NCI-H774 (cell line): ENCODE results near the gene PDGFC.

Source experiments
- DNase-seq: peaks from one replicate; lab custom pipeline; 2025; lab: John Stamatoyannopoulos, UW

PDGFC gene

DNA sequence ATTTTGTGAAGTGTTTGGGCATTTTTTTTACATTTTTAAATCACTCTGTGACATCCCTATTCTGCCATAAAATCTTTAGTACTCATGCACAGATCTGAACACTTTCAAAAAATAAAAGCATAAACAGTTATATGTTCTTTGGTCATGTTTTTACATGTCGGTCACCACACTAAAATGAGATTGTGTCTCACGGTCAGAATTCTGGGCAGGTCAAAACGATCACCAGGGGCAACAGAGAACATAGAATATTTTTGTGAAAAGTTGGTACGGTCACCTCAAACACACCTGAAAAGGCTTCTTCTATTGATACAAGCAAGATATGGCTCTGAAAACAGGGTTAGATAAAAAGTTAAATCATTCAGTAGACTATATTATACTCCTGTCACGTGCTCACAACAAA is 189.1 kb downstream of the PDGFC start:
- no peak for DNase-seq

GRCh38 chr4:156781852-156782251 is 189.7 kb downstream of the PDGFC start:
- no peak for DNase-seq

GRCh38 chr4:156779774-156780173 is 191.8 kb downstream of the PDGFC start:
- no peak for DNase-seq

DNA sequence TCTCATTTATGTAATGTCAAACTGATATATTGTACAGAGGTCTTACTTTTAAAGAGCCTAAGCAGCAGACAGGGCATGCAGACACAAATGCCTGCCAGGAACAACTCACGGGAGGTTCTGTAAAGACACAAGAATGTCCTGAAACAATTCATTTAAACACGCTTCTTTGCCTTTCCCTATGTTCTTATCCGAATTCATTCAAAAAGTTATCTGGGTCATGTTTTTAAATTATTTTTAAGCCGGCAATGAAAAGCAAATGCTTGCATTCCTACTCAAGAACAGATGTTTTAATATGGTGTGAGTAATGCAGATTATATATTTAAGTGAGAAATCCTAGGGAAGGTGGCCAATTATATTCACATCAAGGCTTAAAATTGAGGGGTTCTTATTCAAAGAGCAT is 192.6 kb downstream of the PDGFC start:
- no peak for DNase-seq

GRCh38 chr4:156778606-156779005 is 193.0 kb downstream of the PDGFC start:
- no peak for DNase-seq

- no peak for DNase-seq
Observed at GRCh38 chr4:156778093-156778492, 193.5 kb downstream of the PDGFC start.

DNA sequence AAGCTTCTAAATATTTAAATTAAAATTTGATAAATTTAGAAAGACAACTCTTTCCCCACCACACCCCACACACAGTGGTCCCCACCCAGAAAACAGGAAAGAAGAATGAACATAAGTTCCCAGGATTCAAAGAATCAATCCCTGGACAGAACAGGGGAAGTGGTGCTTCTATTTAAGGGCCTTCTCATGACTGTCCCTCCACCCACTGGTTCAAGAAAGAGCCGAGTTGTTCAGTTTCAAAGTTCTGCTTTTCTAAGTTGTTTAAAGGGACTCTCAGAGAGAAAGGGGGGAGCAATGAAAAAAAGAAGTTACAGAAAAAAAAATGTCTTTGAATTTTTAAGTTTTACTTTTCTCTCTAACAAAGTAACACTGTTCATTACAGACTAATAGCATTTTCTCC is 195.8 kb downstream of the PDGFC start:
- no peak for DNase-seq

GRCh38 chr4:156774422-156774821 is 197.2 kb downstream of the PDGFC start:
- no peak for DNase-seq

DNA sequence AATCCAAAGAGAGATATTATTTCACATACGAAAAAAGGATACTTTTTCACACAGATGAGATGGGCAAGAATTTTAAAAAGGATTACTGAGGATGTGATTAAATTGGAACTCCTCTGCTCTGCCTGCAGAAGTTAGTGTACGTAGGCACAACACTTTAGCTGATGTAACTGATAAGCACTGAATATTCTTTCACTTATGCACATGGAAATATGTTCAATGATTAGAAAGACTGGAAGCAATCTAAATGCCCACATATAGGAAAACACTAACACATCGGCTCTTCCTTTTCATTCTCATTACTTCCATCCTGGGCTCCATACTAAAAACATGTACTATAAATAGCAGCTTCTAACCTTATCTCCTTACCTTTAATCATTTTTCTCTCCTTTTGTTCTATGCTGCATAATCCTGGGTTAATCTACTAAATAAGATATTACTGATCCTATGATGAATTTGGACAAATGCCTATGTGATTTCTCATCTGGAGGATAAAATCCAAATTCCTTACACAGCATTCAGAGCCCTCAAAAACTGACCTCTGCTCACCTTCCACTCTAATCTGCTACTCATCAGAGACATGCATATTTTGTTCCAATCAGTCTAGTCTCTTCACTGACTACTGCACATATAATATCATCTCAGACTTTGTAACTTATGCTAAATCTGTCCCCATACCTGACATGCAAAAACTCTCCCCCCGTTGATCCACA is 197.8 kb downstream of the PDGFC start:
- DNase-seq: no peak

GRCh38 chr4:156771171-156771837 is 200.3 kb downstream of the PDGFC start:
- peak; percentile 1 for DNase-seq

DNA sequence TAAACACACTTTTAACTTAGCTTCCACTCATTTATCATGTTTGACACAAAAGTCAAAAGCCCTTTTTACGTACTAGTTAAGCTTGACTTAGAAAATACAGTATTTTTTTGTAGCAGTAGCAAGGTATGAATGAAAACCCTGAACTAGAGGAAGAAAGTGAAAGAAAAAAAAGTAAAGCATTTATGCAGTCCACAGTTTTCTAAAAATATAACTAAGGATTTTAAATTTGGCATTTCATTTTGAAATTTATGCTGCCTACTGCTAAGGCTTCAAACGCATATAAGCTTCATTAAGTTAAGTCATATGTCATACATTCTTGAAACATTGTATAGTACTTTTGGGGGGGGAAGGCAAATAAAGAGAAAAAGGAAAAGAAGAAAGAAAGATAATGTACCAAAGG is 201.5 kb downstream of the PDGFC start:
- no peak for DNase-seq

DNA sequence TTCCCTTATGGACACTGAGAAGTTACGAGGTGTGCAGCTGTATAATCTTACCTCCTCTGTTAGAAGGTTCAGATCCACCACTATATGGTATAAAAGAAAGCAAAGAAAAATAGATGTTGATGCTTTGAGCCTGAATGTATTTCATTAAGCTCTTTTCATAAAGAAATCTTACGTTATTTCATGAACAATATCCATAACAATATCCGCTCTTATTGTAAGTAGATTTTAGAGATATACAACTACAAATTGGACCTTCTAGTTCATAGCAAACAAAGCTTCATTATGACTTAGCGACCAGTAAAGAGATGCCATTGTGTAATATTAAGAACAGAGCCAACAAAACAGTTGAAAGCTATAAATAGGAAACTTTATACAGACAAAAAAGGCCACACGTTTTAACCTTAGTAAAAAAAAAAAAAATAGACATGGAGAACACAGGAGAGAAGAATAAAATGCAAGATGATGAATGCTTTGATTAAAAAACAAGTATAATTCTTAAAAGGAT is 203.6 kb downstream of the PDGFC start:
- no peak for DNase-seq

DNA sequence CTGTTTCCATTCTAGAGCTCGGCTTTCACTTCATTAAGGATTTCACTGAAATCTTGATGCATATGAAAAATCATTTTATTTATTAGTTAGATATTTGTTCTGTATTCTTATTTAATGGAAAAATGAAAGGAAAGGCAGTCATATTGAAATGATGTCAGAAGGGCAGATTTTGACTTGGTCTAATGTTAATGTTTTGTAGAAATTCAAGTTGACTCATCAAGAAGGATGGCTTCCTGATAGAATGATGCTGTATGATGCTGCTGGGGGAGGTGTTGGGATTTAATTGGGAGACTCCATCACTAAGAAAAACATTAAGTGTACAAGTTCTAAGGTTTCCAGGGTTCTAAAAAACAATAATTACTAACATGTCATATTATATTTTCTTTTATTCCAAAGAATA is 204.8 kb downstream of the PDGFC start:
- no peak for DNase-seq

GRCh38 chr4:156765277-156765676 is 206.3 kb downstream of the PDGFC start:
- DNase-seq: no peak

DNA sequence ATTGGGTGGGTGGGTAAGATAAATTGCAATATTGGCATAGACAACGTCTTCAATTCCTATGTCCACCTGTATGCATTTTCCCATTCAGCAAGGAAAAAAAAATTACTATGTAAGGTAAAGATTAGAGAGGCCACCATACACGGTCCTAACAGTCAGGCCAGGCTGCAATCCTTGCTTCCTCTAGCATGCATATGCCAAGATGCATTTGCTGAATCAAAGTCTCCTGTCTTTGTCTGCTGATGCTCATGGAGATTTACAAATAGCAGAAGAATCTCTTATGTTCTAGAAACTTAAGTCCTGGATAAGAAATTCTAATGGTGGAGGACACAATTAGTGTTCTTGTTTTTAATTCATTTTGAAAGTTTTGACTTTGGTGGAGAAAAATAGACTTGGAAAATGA is 206.8 kb downstream of the PDGFC start:
- no peak for DNase-seq

DNA sequence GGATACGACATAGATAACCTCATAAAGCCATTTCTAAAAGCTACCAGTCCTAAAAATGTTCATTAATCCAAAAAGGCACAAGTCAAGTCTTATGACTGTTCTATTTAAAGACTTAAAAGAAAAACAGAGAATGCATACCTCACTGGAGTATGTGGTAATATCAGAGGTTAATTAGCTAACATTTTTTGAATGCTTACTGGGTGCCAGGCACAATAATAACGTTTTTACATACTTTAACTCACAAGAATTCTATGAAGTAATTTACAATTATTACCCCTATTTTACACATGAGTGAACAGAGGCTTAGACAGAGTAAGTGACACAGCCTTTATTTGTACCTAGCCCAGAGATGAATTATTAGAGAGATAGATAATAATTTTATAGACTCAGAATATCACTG is 207.5 kb downstream of the PDGFC start:
- DNase-seq: no peak

GRCh38 chr4:156763511-156763910 is 208.1 kb downstream of the PDGFC start:
- DNase-seq: no peak

DNA sequence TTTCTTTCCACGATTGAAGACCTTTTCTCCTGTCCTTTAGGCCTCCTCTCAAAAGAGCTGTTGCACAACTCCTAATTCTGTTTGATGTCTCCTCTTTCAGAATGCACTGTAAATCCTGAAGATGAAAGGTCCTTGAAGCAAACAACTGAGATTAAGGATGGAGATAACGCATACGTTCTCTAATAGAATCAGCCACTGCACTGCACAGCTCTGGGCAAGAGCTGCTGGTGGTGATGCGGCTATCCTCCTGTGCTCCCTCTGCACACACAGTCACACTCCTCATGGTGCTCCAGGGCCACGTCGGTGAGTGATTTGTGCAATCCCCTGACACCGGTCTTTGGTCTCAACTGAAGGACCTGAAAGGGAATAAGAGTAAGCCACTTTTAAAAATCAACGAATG is 208.7 kb downstream of the PDGFC start:
- DNase-seq: no peak

GRCh38 chr4:156756118-156756517 is 215.5 kb downstream of the PDGFC start:
- DNase-seq: no peak

DNA sequence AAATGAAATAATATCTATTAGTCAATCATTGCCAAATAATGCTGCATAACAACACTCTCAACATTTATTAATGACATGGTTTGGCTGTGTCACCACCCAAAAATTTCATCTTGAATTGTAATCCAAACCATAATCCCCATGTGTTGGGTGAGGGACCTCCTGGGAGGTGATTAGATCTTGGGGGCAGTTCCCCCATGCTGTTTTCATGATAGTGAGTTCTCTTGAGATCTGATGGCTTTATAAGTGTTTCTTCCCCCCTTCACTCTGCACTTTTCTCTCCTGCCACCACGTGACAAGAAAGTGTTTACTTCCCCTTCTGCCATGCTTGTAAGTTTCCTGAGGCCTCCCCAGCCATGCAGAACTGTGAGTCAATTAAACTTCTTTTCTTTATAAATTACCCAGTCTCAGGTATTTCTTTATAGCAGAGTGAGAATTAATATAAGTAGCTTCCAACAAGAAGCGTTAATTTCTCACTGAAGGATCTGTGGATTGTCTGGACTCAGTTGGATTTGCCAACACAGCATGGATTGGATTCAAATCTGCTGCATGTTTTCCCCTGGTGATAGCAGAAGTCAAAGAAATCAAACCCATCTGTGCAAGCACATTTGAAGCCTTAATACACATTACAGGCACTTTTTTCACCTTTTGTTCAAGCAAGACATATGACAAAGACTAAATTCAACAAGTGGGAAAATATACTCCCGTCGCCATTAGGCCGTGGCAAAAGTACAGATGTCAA is 216.6 kb downstream of the PDGFC start:
- DNase-seq: no peak

GRCh38 chr4:156751486-156751885 is 220.1 kb downstream of the PDGFC start:
- no peak for DNase-seq

- no peak for DNase-seq
Observed at GRCh38 chr4:156749426-156750403, 221.9 kb downstream of the PDGFC start.
